HepG2 (cell line): ENCODE results near the gene TIMM9. TPM values are rescaled to one million over a fixed set of nuclear protein-coding genes. Genes with fewer than 3 reads are reported as not detected.

Experiments used
- ATAC-seq: fragments of 200-7000 bp; cut with Tn5 transposase; 3 replicates; pipeline ENCODE4 v1.9.1; 2020; ENCODE audit warnings: mild to moderate bottlenecking, moderate library complexity
- BruUV-seq: library from RNA; stranded (reverse); fragments of 400-500 nt; replicated peaks from 2 replicates; lab custom pipeline; 2021; lab: Mats Ljungman, UMichigan
- CTCF ChIA-PET: fragments of 300-600 bp; formaldehyde crosslinking; extraction: SDS; loops from one replicate; lab custom pipeline; 2021; ENCODE audit warnings: low total read pairs, inconsistent platforms, low intra/inter-chr PET ratio; lab: Yijun Ruan, JAX
- POLR2A ChIA-PET: fragments of 350-600 bp; sonication (Branson Sonifier 250); formaldehyde crosslinking; loops from one replicate; lab custom pipeline; 2020; ENCODE audit warnings: antibody characterized with exemption, inconsistent platforms; lab: Yijun Ruan, JAX
- DNase-seq: peaks from one replicate; pipeline ENCODE4 v3.0.0-alpha.2; 2015; ENCODE audit warnings: low spot score
- FAIRE-seq: peaks from 3 replicates; lab custom pipeline; 2011; peaks lifted over from hg19 to GRCh38; lab: Jason Lieb, UNC
- H2AFZ ChIP-seq: one replicate; pipeline ENCODE4 v1.6.1; 2011; ENCODE audit warnings: low read length, inconsistent platforms
- H3K27ac ChIP-seq: fragments of 300-600 bp; 3 replicates; pipeline ENCODE4 v1.8.0; 2011; ENCODE audit warnings: mixed run types, mild to moderate bottlenecking, mixed read lengths, low read length, inconsistent platforms; ENCODE audit not compliant: insufficient read depth; ENCODE audit errors: extremely low read length
- H3K27me3 ChIP-seq, 2 experiments: fragments of 200-600 bp in 1 of 2; 2 replicates in 1 of 2; 3 replicates in 1 of 2; pipeline versions ENCODE4 v1.6.0 to v1.8.0; 2011; ENCODE audit warnings: low read length in 2 of 2, mild to moderate bottlenecking in 2 of 2, moderate library complexity in 2 of 2, inconsistent platforms in 1 of 2; ENCODE audit not compliant: insufficient read depth in 2 of 2, control insufficient read depth in 1 of 2
- H3K36me3 ChIP-seq, 2 experiments: fragments of 200-600 bp in 1 of 2; replicated peaks in 1 of 2; 2 replicates in 1 of 2; 3 replicates in 1 of 2; pipeline versions ENCODE4 v1.5.1 to v1.8.0; 2011; ENCODE audit warnings: low read length in 2 of 2, inconsistent platforms in 1 of 2; ENCODE audit not compliant: insufficient read depth in 2 of 2, control insufficient read depth in 1 of 2
- H3K4me1 ChIP-seq: 2 replicates; pipeline ENCODE4 v1.5.1; 2012; ENCODE audit warnings: low read length, inconsistent platforms; ENCODE audit not compliant: insufficient read depth
- H3K4me2 ChIP-seq: 2 replicates; pipeline ENCODE4 v1.6.0; 2011; ENCODE audit warnings: low read depth, low read length, inconsistent platforms
- H3K4me3 ChIP-seq, 3 experiments: fragments of 200-600 bp in 1 of 3; sonication (generic), shearing (Covaris generic) in 1 of 3; replicated peaks in 1 of 3; 2 replicates each; pipeline ENCODE4 v1.5.1; 2011 to 2016; ENCODE audit warnings: low read length in 3 of 3, inconsistent platforms in 2 of 3, low read depth in 2 of 3, mild to moderate bottlenecking in 2 of 3, control low read depth in 1 of 3, mixed read lengths in 1 of 3; ENCODE audit not compliant: insufficient read depth in 1 of 3
- H3K79me2 ChIP-seq: one replicate; pipeline ENCODE4 v1.6.1; 2011; ENCODE audit warnings: low read length, inconsistent platforms; ENCODE audit not compliant: insufficient read depth
- H3K9ac ChIP-seq: 2 replicates; pipeline ENCODE4 v1.6.0; 2011; ENCODE audit warnings: mild to moderate bottlenecking, low read depth, low read length, inconsistent platforms; ENCODE audit not compliant: insufficient read depth
- H3K9me3 ChIP-seq: 2 replicates; pipeline ENCODE4 v1.5.1; 2012; ENCODE audit warnings: mild to moderate bottlenecking, low read length
- H4K20me1 ChIP-seq: 2 replicates; pipeline ENCODE4 v1.6.0; 2011; ENCODE audit warnings: inconsistent platforms, mild to moderate bottlenecking, low read length, moderate library complexity; ENCODE audit not compliant: insufficient read depth
- DBP ChIP-seq: sonication (generic); formaldehyde crosslinking; IDR thresholded peaks from 2 replicates; pipeline ENCODE4 v1.4.0; 2020; ENCODE audit warnings: missing genetic modification reagents; ENCODE audit errors: not compliant biosample characterization
- KDM4B ChIP-seq: sonication (generic); formaldehyde crosslinking; IDR thresholded peaks from 2 replicates; pipeline ENCODE4 v1.4.0; 2020; ENCODE audit warnings: missing genetic modification reagents
- KIAA2018 ChIP-seq: sonication (generic); formaldehyde crosslinking; IDR thresholded peaks from 2 replicates; pipeline ENCODE4 v1.5.0; 2020; ENCODE audit warnings: mild to moderate bottlenecking, missing genetic modification reagents, borderline replicate concordance
- PTBP1 ChIP-seq: fragments of 200-400 bp; formaldehyde crosslinking; IDR thresholded peaks from 2 replicates; pipeline ENCODE4 v1.6.1; 2018; ENCODE audit warnings: low read length, low read depth; ENCODE audit not compliant: poor library complexity, severe bottlenecking
- TBL1XR1 ChIP-seq: fragments of 150-350 bp; IDR thresholded peaks from 2 replicates; pipeline ENCODE4 v1.6.1; 2014; ENCODE audit warnings: borderline replicate concordance, low read length; ENCODE audit not compliant: partially characterized antibody
- ZNF329 ChIP-seq: sonication (generic); formaldehyde crosslinking; IDR thresholded peaks from 2 replicates; pipeline ENCODE4 v1.9.0; 2021; ENCODE audit warnings: low read depth, mild to moderate bottlenecking, missing genetic modification reagents
- ZNF724P ChIP-seq: sonication (generic); formaldehyde crosslinking; IDR thresholded peaks from 2 replicates; pipeline ENCODE4 v1.8.0; 2022; ENCODE audit warnings: missing genetic modification reagents, borderline replicate concordance
- WGBS: methylation state at CpG from one replicate; pipeline ENCODE4 v1.1.6; 2017; ENCODE audit warnings: low lambda C conversion rate; 5-methylcytosine and 5-hydroxymethylcytosine counted together
- in situ Hi-C: cut with HindIII; loops from 2 replicates; pipeline ENCODE4 v1.10.0; 2017; ENCODE audit warnings: low pct_unique_long_range_greater_than_20kb; ENCODE audit not compliant: extremely low pct_ligation_motif_present
- intact Hi-C: fragments of 100-400 bp; cut with micrococcal nuclease; formaldehyde crosslinking; loops from one replicate; pipeline ENCODE4 v1.10.0; 2022; ENCODE audit not compliant: unreplicated experiment
- polyA plus RNA-seq, 8 experiments: library from polyadenylated mRNA; depleted of rRNA in 3 of 8; stranded (reverse) in 7 of 8; unstranded in 1 of 8; fragments of >200 nt; fragmentation: Illumina TruSeq in 4 of 8; extraction: Trizol in 4 of 8; gene quantifications; 2 replicates each; pipeline versions ENCODE4 v1.2.1 to v1.2.3, GENCODE V29; 2011 to 2016; ENCODE audit warnings: low read depth in 4 of 8, missing spikeins in 1 of 8, mixed read lengths in 1 of 8; ENCODE audit not compliant: insufficient read depth in 1 of 8
- total RNA-seq, 5 experiments: library from RNA; depleted of rRNA; stranded (reverse); fragments of >200 nt; fragmentation: Illumina TruSeq; extraction: Trizol; gene quantifications; 2 replicates each; pipeline ENCODE4 v1.2.3, GENCODE V29; 2016; ENCODE audit warnings: low read depth in 1 of 5

The TIMM9 gene
- total and polyA plus RNA-seq, 2 of the 13 experiments (the other 11 are each of a cell fraction or from before 2014, with no cell fraction given): 30.5 to 42.5 TPM

GRCh38 chr14:58395812-58396788 is 31.2 kb downstream of the TIMM9 start, which contains the start of gene TOMM20L:
Gene TOMM20L (plus strand): TSS chr14:58395930. CDS start chr14:58395958, 28 bp downstream.
- peaks cover 21% of the 10 kb centered on the region for H3K4me1 ChIP-seq
- no peaks in the 10 kb centered on the region for H4K20me1 ChIP-seq
- in situ Hi-C loops: no loop called here
- H3K4me2 ChIP-seq: peak within 1 kb of the TSS; percentile 98
- peak within 1 kb of the TSS; percentile 93 for H2AFZ ChIP-seq
- FAIRE-seq: no peak
- no peaks in the 10 kb centered on the region for H3K9me3 ChIP-seq
- TSS peak; percentile 70 for BruUV-seq
- H3K4me3 ChIP-seq: peak within 1 kb of the TSS; percentile 63 to 83 (median 75)
- ChIA-PET CTCF (interaction anchor here (0.6 kb wide), 1 partner anchor 29 kb away, joined by 3 read pairs; no protein-coding TSS in a partner anchor), POLR2A (interaction anchor here (0.7 to 2.8 kb wide), 6 partner anchors 31 to 1088 kb away, joined by 3 to 19 read pairs (median 6); partner anchors contain the start of genes ARID4A, JKAMP, KIAA0586 and L3HYPDH)
- no peaks in the 10 kb centered on the region for H3K36me3 ChIP-seq
- DNase-seq: peak; percentile 72
- peak within 1 kb of the TSS; percentile 80 for H3K9ac ChIP-seq
- H3K79me2 ChIP-seq: no peaks in the 10 kb centered on the region
- ATAC-seq: peak; percentile 92
- WGBS: 27% methylated on average over 19 of the region's 86 CpGs
- no peaks in the 10 kb centered on the region; a peak in 1 of 5 replicates for H3K27me3 ChIP-seq
- peak within 1 kb of the TSS; percentile 93 for H3K27ac ChIP-seq
- intact Hi-C loops: loop anchor here (2.0 kb wide), 1 partner anchor 31 kb away; the partner anchor contains the start of genes KIAA0586 and TIMM9
- no peak for TF ChIP-seq KIAA2018 (CRISPR knock-in tag)
- no peak for TF ChIP-seq DBP (CRISPR knock-in tag)
- TF ChIP-seq ZNF329 (CRISPR knock-in tag): no peak; the same call in 1 of the 2 replicates
- TF ChIP-seq PTBP1: no peak
- peak; percentile 80; the same call in 1 of the 2 replicates for TF ChIP-seq ZNF724P
- no peak for TF ChIP-seq TBL1XR1
- TF ChIP-seq KDM4B (CRISPR knock-in tag): 0 out of 2 replicates have a peak, but pooled peaks have one; percentile 44
